ENCODE measurements around the gene LYL1.

The LYL1 gene

DNA sequence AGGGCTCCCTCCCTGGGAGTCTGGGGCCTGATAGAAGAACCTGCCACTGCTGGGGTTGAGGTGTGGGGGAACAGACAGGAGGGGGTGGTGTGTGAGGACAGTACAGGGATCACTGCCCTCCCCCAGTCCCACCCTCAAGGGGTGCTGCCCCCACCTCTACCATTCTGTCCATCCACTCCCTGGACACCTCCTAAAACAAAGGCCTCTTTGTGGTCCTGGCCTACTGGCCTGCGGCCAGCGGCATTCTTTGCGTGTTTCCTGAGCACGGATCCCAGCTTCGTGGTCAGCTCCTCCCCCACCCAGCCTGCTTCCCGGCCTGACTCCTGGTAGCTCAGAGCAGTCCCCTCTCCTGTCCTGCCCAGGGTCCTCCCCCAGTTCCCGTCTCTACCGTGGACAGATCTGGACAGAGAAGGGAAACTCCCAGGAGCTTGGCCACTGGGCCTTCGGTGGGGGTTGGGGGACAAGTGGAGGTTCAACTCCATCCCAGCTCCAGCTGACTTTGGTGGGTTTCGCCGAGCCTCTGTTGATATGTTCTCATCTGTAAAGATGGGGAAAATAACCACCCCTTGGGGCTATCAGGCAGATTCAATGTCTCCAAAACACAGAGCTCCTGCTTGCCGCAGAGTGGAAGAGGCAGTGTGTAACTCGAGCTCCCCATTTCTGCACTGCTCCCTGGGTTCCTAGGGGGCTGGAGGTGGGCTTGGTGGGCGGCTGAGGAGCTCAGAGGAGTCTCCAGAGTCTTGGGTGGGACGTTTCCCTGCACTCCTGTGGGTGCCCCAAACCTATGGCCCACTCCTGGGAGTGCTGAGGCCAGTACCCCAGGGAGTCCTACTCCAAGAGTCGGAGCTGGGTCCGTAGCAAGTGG is 48.7 kb downstream of the LYL1 start:
- H3K36me3 ChIP-seq (ENCODE audit: control insufficient read depth, low read depth, low read length): no peaks in the 10 kb centered on the region
- no peak overlapping the region for H3K9ac ChIP-seq (ENCODE audit: low read length)
- H3K4me3 ChIP-seq (ENCODE audit: low read length): no peak overlapping the region
- H3K27ac ChIP-seq (ENCODE audit: low read length): no peak overlapping the region
- peaks cover 37% of the 10 kb centered on the region for H3K4me1 ChIP-seq (ENCODE audit: control insufficient read depth, low read depth, low read length)
- no peaks in the 10 kb centered on the region for H3K9me3 ChIP-seq (ENCODE audit: control insufficient read depth, low read depth, low read length)
- H3K27me3 ChIP-seq (ENCODE audit: control insufficient read depth, insufficient read depth, low read length): peaks cover 100% of the 10 kb centered on the region

DNA sequence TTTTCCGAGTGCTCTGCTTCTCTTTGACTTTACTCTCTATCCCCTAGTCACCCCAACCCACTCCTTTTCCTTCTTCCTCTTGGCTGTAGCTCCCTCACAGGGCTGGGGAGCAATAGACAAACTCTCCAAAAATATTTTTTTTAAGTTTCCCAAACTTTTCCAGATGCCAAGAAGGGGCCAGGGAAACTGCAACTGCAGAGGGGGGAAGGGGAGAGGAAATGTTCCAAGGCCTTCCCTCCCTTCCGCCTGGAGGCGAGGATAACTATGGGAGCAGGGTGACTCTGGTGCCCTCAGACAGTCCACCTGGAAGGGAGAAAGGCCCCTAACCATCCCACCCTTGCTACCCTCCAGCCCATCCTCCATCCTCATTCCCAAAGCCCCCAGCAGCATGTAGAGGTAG is 49.4 kb downstream of the LYL1 start:
- H3K36me3 ChIP-seq (ENCODE audit: control insufficient read depth, low read depth, low read length): no peaks in the 10 kb centered on the region
- H3K9ac ChIP-seq (ENCODE audit: low read length): no peak overlapping the region
- H3K9me3 ChIP-seq (ENCODE audit: control insufficient read depth, low read depth, low read length): no peaks in the 10 kb centered on the region
- no peak overlapping the region for H3K4me3 ChIP-seq (ENCODE audit: low read length)
- no peak overlapping the region for H3K27ac ChIP-seq (ENCODE audit: low read length)
- H3K27me3 ChIP-seq (ENCODE audit: control insufficient read depth, insufficient read depth, low read length): peaks cover 100% of the 10 kb centered on the region
- H3K4me1 ChIP-seq (ENCODE audit: control insufficient read depth, low read depth, low read length): peaks cover 34% of the 10 kb centered on the region

DNA sequence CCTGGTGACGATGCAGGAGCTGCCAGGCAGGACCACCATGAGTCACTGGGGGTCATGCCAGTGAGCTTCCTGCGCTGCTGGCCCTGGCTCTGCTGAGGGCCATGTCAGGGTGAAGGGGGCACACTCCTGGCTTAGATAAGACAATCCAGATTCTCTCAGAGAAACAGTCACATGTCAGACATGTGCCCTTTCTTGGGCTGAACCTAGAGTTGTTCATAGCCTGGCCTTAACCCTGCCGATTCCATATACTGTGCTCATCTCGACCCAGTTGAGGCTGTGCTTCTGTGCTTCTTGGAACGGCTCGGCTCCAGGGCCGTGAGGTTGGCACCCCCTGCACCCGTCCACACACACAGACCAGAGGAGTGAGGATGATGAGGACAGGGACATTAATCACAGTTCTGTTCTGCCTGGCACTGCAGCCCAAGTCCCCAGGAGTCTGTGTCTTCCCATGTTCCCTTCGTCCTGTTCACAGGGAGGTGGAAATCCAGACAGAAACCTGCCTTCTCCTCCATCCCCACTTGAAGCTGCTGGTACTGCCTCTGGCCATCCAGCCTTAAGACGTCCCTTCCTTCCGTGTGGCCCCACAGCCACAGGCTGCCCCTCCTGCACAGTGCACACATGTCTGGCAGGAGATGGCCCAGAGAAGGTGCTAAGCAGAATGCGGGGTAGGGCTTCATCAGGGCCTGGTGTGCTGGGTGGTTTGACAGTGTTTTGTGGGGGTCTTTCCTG is 50.0 kb downstream of the LYL1 start:
- H3K36me3 ChIP-seq (ENCODE audit: control insufficient read depth, low read depth, low read length): no peaks in the 10 kb centered on the region
- H3K9me3 ChIP-seq (ENCODE audit: control insufficient read depth, low read depth, low read length): no peaks in the 10 kb centered on the region
- peaks cover 100% of the 10 kb centered on the region for H3K27me3 ChIP-seq (ENCODE audit: control insufficient read depth, insufficient read depth, low read length)
- peaks cover 34% of the 10 kb centered on the region for H3K4me1 ChIP-seq (ENCODE audit: control insufficient read depth, low read depth, low read length)
- H3K4me3 ChIP-seq (ENCODE audit: low read length): no peak overlapping the region
- H3K27ac ChIP-seq (ENCODE audit: low read length): no peak overlapping the region
- H3K9ac ChIP-seq (ENCODE audit: low read length): no peak overlapping the region

DNA sequence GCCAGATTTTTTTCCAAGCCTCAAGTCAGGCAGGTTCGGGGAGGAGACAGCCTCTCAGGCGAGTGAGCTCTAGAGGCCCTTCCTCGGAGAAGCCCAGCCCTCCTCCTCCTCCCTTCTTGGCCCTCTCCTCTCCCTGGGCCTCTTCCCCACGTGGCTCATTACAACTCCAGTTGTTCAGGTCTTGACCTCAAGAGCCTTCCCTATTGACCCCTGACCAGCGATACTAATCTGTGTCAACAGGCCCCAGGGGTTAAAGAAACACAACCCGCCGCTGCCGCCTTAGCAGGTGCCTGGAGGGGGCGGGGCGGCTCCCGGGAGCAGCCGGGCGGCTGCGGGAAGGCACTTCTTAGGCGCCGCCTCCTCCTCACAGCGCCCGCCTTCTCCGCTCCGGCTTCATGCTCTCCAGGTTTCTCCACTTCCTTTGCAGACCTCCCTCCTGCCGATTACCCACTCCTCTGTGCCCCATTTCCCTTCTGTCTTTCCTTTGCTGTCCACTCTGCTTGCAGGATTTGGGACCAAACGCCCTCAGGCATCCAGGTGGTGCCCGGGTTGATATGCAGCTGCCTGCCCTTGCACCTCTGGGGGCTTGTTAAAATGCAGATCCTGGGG is 51.0 kb downstream of the LYL1 start:
- H3K27me3 ChIP-seq (ENCODE audit: control insufficient read depth, insufficient read depth, low read length): peaks cover 100% of the 10 kb centered on the region
- H3K9ac ChIP-seq (ENCODE audit: low read length): no peak overlapping the region
- H3K4me3 ChIP-seq (ENCODE audit: low read length): peak overlapping the region; percentile 2
- H3K36me3 ChIP-seq (ENCODE audit: control insufficient read depth, low read depth, low read length): no peaks in the 10 kb centered on the region
- peaks cover 34% of the 10 kb centered on the region for H3K4me1 ChIP-seq (ENCODE audit: control insufficient read depth, low read depth, low read length)
- H3K9me3 ChIP-seq (ENCODE audit: control insufficient read depth, low read depth, low read length): no peaks in the 10 kb centered on the region
- H3K27ac ChIP-seq (ENCODE audit: low read length): no peak overlapping the region

DNA sequence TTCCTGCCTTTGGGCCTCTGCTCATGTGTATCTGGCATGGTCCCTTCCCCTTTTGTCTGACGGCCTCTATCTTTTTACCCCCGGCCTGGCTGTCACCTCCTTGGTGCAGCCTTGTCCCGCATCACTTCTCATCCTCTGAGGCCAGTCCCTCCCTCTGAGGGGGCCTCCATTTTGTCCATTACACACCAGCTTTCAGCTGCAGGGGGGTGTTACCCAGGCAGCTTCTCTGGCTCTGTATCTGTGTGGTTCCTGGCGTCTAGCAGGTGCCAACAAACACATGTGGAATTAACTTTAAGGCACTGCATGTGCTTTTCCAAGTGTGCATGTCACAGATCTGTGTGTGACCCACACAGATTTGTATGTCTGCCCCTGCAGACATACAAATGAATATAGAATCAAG is 52.4 kb downstream of the LYL1 start:
- H3K27me3 ChIP-seq (ENCODE audit: control insufficient read depth, insufficient read depth, low read length): peaks cover 100% of the 10 kb centered on the region
- no peak overlapping the region for H3K27ac ChIP-seq (ENCODE audit: low read length)
- H3K4me3 ChIP-seq (ENCODE audit: low read length): no peak overlapping the region
- no peaks in the 10 kb centered on the region for H3K9me3 ChIP-seq (ENCODE audit: control insufficient read depth, low read depth, low read length)
- no peaks in the 10 kb centered on the region for H3K36me3 ChIP-seq (ENCODE audit: control insufficient read depth, low read depth, low read length)
- H3K4me1 ChIP-seq (ENCODE audit: control insufficient read depth, low read depth, low read length): peaks cover 20% of the 10 kb centered on the region
- H3K9ac ChIP-seq (ENCODE audit: low read length): no peak overlapping the region

All from iPS-18a (cell line).